Activated CD4-positive, CD25-positive, alpha-beta regulatory T cell treated with anti-CD3 and anti-CD28 coated beads, Interleukin-2, amount 50 U/mL, for 24 hours (primary cell): Measurements from ENCODE around the gene ISG20L2.

Experiments used
- ATAC-seq, 2 donors: fragments of 150-1000 bp; cut with Tn5 transposase; one replicate each; pipeline ENCODE4 v1.10.0; 2021; ENCODE audit warnings: mild to moderate bottlenecking in 1 of 2, moderate library complexity in 1 of 2

Gene ISG20L2

GRCh38 chr1:156705918-156706656 lies 22.5 kb downstream of the ISG20L2 start:
- ATAC-seq = peak; percentile 66 to 70

GRCh38 chr1:156705321-156705917 lies 23.1 kb downstream of the ISG20L2 start, which contains the start of gene CRABP2:
CRABP2 (minus strand) TSS chr1:156705583; CDS start chr1:156705446, 137 bp downstream.
- ATAC-seq = peak; percentile 34 to 40

- ATAC-seq = peak; percentile 39 to 55
These were observed 23.6 kb downstream of the ISG20L2 start for GRCh38 chr1:156704930-156705320.

- no peak for ATAC-seq
These were observed 24.3 kb downstream of the ISG20L2 start for GRCh38 chr1:156704166-156704711.

- ATAC-seq = no peak
These were observed 24.8 kb downstream of the ISG20L2 start for GRCh38 chr1:156703741-156704140.

- ATAC-seq = no peak
These were observed 25.2 kb downstream of the ISG20L2 start for GRCh38 chr1:156703336-156703735.

GRCh38 chr1:156700736-156701531 lies 27.6 kb downstream of the ISG20L2 start:
- ATAC-seq = no peak

- ATAC-seq = no peak
These were observed 29.6 kb downstream of the ISG20L2 start for GRCh38 chr1:156698995-156699394.

GRCh38 chr1:156697481-156697880 lies 31.1 kb downstream of the ISG20L2 start:
- ATAC-seq = no peak

- no peak for ATAC-seq
These were observed 31.8 kb downstream of the ISG20L2 start for GRCh38 chr1:156696755-156697154.

- no peak for ATAC-seq
These were observed 33.9 kb downstream of the ISG20L2 start for GRCh38 chr1:156694690-156694962.

GRCh38 chr1:156693848-156694689 lies 34.5 kb downstream of the ISG20L2 start:
- ATAC-seq = no peak

GRCh38 chr1:156692925-156693847 lies 35.4 kb downstream of the ISG20L2 start:
- no peak for ATAC-seq

- no peak for ATAC-seq
These were observed 36.1 kb downstream of the ISG20L2 start for GRCh38 chr1:156692441-156692924.

GRCh38 chr1:156691665-156692440 lies 36.7 kb downstream of the ISG20L2 start:
- ATAC-seq = no peak

GRCh38 chr1:156691191-156691590 lies 37.4 kb downstream of the ISG20L2 start:
- ATAC-seq = no peak

- ATAC-seq = no peak
These were observed 37.9 kb downstream of the ISG20L2 start for GRCh38 chr1:156690675-156691036.

GRCh38 chr1:156689953-156690674 lies 38.5 kb downstream of the ISG20L2 start:
- ATAC-seq = no peak

- peak; percentile 93 to 94 for ATAC-seq
These were observed 39.3 kb downstream of the ISG20L2 start for GRCh38 chr1:156689035-156689952.
